Vagina (tissue), 2 donors: ENCODE measurements around the gene KLHL21. TPM values are rescaled to one million over a fixed set of nuclear protein-coding genes. Genes with fewer than 3 reads are reported as not detected.

Experiments used
- DNase-seq, 2 donors: peaks; one replicate each; pipeline ENCODE4 v3.0.0-alpha.2; 2017; ENCODE audit errors: extremely low spot score in 2 of 2
- H3K27ac ChIP-seq: fragments of 200-600 bp; sonication (generic); one replicate; pipeline ENCODE4 v1.5.1; 2019
- H3K27me3 ChIP-seq: fragments of 200-600 bp; sonication (generic); one replicate; pipeline ENCODE4 v1.5.1; 2019
- H3K36me3 ChIP-seq, 2 donors: fragments of 200-600 bp; sonication (generic); one replicate each; pipeline ENCODE4 v1.5.1; 2017 to 2019
- H3K4me1 ChIP-seq: fragments of 200-600 bp; sonication (generic); one replicate; pipeline ENCODE4 v1.5.1; 2019
- H3K4me3 ChIP-seq, 2 donors: fragments of 200-600 bp; sonication (generic); 1 replicate in 1 of 2; 2 replicates in 1 of 2; pipeline ENCODE4 v1.5.1; 2016 to 2019
- H3K9me3 ChIP-seq: fragments of 200-600 bp; sonication (generic); one replicate; pipeline ENCODE4 v1.5.1; 2019
- POLR2A ChIP-seq, 2 donors: fragments of 450-650 bp; IDR thresholded peaks; one replicate each; pipeline ENCODE4 v1.6.1; 2017; ENCODE audit warnings: antibody characterized with exemption in 2 of 2, mild to moderate bottlenecking in 2 of 2, moderate library complexity in 2 of 2
- POLR2AphosphoS5 ChIP-seq, 2 donors: sonication (generic); formaldehyde crosslinking; IDR thresholded peaks; one replicate each; pipeline ENCODE4 v1.9.0; 2017; ENCODE audit warnings: antibody characterized with exemption in 2 of 2, mild to moderate bottlenecking in 2 of 2, low read depth in 1 of 2; ENCODE audit not compliant: insufficient read depth in 1 of 2
- intact Hi-C: fragments of 100-400 bp; cut with DNase I; formaldehyde crosslinking; loops from one replicate; pipeline ENCODE4 v1.15.1; 2023
- total RNA-seq: library from RNA; depleted of rRNA; stranded (reverse); fragments of >200 nt; gene quantifications from one replicate; pipeline ENCODE4 v1.2.3, GENCODE V29; 2016
- TF ChIP-seq, protein P1 (sequence below), 3 experiments: fragments of 450-650 bp in 2 of 3; fragments of 200-600 bp in 1 of 3; sonication (generic) in 1 of 3; IDR thresholded peaks; one replicate each; pipeline ENCODE4 v1.5.1; 2017 to 2019; ENCODE audit warnings: antibody characterized with exemption in 3 of 3, mild to moderate bottlenecking in 2 of 3, moderate library complexity in 2 of 3

The KLHL21 gene
- total RNA-seq, 1 donor from 2014 or later: 54.3 TPM

DNA sequence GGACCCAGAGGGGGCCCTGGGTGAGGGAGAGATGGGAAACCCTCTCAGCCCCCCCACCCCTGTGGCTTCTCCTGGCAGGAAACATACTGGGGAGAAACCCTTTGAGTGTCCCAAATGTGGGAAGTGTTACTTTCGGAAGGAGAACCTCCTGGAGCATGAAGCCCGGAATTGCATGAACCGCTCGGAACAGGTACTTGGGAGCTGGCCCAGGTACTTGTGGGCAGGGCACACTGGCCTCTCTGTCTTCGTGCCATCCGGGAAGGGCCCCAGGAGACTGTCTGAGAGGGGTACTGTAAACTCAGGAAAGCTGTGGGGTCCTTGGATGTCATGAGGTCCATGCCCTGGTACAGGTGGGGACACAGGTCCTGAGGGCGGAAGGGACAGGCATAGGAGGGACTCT lies 16.8 kb downstream of the KLHL21 start:
- TF ChIP-seq POLR2A (IDR thresholded peaks at IDR 0.05) (no peak), POLR2AphosphoS5 (IDR thresholded peaks at IDR 0.05; ENCODE audit: insufficient read depth in 1 of 2, low read depth in 1 of 2) (no peak)
- TF ChIP-seq, protein P1, sequence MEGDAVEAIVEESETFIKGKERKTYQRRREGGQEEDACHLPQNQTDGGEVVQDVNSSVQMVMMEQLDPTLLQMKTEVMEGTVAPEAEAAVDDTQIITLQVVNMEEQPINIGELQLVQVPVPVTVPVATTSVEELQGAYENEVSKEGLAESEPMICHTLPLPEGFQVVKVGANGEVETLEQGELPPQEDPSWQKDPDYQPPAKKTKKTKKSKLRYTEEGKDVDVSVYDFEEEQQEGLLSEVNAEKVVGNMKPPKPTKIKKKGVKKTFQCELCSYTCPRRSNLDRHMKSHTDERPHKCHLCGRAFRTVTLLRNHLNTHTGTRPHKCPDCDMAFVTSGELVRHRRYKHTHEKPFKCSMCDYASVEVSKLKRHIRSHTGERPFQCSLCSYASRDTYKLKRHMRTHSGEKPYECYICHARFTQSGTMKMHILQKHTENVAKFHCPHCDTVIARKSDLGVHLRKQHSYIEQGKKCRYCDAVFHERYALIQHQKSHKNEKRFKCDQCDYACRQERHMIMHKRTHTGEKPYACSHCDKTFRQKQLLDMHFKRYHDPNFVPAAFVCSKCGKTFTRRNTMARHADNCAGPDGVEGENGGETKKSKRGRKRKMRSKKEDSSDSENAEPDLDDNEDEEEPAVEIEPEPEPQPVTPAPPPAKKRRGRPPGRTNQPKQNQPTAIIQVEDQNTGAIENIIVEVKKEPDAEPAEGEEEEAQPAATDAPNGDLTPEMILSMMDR (IDR thresholded peaks at IDR 0.05): no peak
- Histone ChIP-seq H3K27me3 (no peaks in the 10 kb centered on the region), H3K36me3 (peaks cover 0 to 26% of the 10 kb centered on the region in 2 donors), H3K4me3 (no peak overlapping the region), H3K9me3 (no peaks in the 10 kb centered on the region), H3K27ac (no peak overlapping the region), H3K4me1 (peaks cover 65% of the 10 kb centered on the region)
- intact Hi-C loops: no loop called here
- DNase-seq: no peak

GRCh38 chr1:6585081-6585722 lies 17.5 kb downstream of the KLHL21 start:
- H3K27me3 ChIP-seq: no peaks in the 10 kb centered on the region
- no peak overlapping the region for H3K4me3 ChIP-seq
- H3K27ac ChIP-seq: no peak overlapping the region
- TF ChIP-seq POLR2AphosphoS5 (IDR thresholded peaks at IDR 0.05; ENCODE audit: insufficient read depth in 1 of 2, low read depth in 1 of 2) (no peak), POLR2A (IDR thresholded peaks at IDR 0.05) (no peak)
- TF ChIP-seq, protein P1 (IDR thresholded peaks at IDR 0.05): no peak
- peaks cover 0 to 23% of the 10 kb centered on the region in 2 donors for H3K36me3 ChIP-seq
- H3K4me1 ChIP-seq: peaks cover 69% of the 10 kb centered on the region
- intact Hi-C loops: no loop called here
- no peak for DNase-seq
- H3K9me3 ChIP-seq: no peaks in the 10 kb centered on the region

GRCh38 chr1:6584126-6585080 lies 18.3 kb downstream of the KLHL21 start:
- no peak for DNase-seq
- Histone ChIP-seq H3K9me3 (no peaks in the 10 kb centered on the region), H3K36me3 (peaks cover 0 to 15% of the 10 kb centered on the region in 2 donors), H3K4me3 (no peak overlapping the region), H3K27me3 (no peaks in the 10 kb centered on the region), H3K27ac (no peak overlapping the region), H3K4me1 (peaks cover 63% of the 10 kb centered on the region)
- intact Hi-C loops: no loop called here
- TF ChIP-seq POLR2A (IDR thresholded peaks at IDR 0.05) (no peak), POLR2AphosphoS5 (IDR thresholded peaks at IDR 0.05; ENCODE audit: insufficient read depth in 1 of 2, low read depth in 1 of 2) (no peak)
- TF ChIP-seq, protein P1 (IDR thresholded peaks at IDR 0.05): no peak

DNA sequence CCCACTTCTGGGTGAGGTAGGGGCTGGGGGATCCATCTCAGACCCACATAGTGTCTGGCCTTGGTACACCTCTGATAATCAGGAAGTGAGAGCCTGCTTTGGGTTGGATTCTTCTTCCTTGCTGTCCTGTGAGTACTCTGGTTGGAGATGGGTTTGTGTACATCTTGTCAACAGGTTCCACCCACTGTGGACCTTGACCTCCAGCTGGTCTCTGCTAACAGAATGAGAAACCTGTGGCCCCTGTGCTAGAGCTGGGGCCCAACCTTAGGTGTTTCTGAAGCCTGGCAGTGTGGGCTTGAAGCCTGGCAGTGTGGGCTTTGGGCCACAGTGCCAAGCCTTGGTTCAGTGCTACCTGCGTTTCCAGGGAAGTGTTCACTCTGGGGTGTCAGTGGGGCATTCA lies 20.3 kb downstream of the KLHL21 start:
- intact Hi-C loops: no loop called here
- H3K9me3 ChIP-seq: no peaks in the 10 kb centered on the region
- H3K27me3 ChIP-seq: no peaks in the 10 kb centered on the region
- H3K4me1 ChIP-seq: peaks cover 51% of the 10 kb centered on the region
- no peaks in the 10 kb centered on the region for H3K36me3 ChIP-seq
- DNase-seq: no peak
- TF ChIP-seq, protein P1 (IDR thresholded peaks at IDR 0.05): no peak
- TF ChIP-seq POLR2A (IDR thresholded peaks at IDR 0.05) (no peak), POLR2AphosphoS5 (IDR thresholded peaks at IDR 0.05; ENCODE audit: insufficient read depth in 1 of 2, low read depth in 1 of 2) (no peak)
- H3K27ac ChIP-seq: no peak overlapping the region
- no peak overlapping the region for H3K4me3 ChIP-seq
